HepG2 (cell line): ENCODE data around the gene LSM14B. TPM values are rescaled to one million over a fixed set of nuclear protein-coding genes. Genes with fewer than 3 reads are reported as not detected.
A peak's percentile ranks its signal among the peaks of the same experiment; 100 is the strongest.

ENCODE experiments used
- ATM ChIP-seq: fragments of 450-650 bp; IDR thresholded peaks from 2 replicates; pipeline ENCODE4 v1.7.1; 2017; ENCODE audit warnings: mild to moderate bottlenecking, borderline replicate concordance
- ATRX ChIP-seq: sonication (generic); formaldehyde crosslinking; IDR thresholded peaks from 2 replicates; pipeline ENCODE4 v1.4.0; 2020; ENCODE audit warnings: missing genetic modification reagents, borderline replicate concordance
- CAMTA2 ChIP-seq: sonication (generic); formaldehyde crosslinking; IDR thresholded peaks from 2 replicates; pipeline ENCODE4 v1.4.0; 2020; ENCODE audit warnings: mild to moderate bottlenecking, missing genetic modification reagents, borderline replicate concordance
- CSRNP1 ChIP-seq: sonication (generic); formaldehyde crosslinking; IDR thresholded peaks from 2 replicates; pipeline ENCODE4 v1.8.1; 2023; ENCODE audit warnings: mild to moderate bottlenecking, missing genetic modification reagents
- CSRNP2 ChIP-seq: sonication (generic); formaldehyde crosslinking; conservative IDR thresholded peaks from 2 replicates; pipeline ENCODE4 v1.8.0; 2022; ENCODE audit warnings: low read depth, missing genetic modification reagents
- ETS1 ChIP-seq: sonication (generic); formaldehyde crosslinking; IDR thresholded peaks from 2 replicates; pipeline ENCODE4 v1.4.0; 2020; ENCODE audit warnings: missing genetic modification reagents
- FOXA1 ChIP-seq, 2 experiments: fragments of 450-650 bp in 1 of 2; sonication (generic) in 1 of 2; formaldehyde crosslinking in 1 of 2; IDR thresholded peaks; 2 replicates each; pipeline versions ENCODE4 v1.4.0 to v1.6.1; 2016 to 2020; ENCODE audit warnings: missing genetic modification reagents in 1 of 2
- HMGA1 ChIP-seq: sonication (generic); formaldehyde crosslinking; conservative IDR thresholded peaks from 2 replicates; pipeline ENCODE4 v1.4.0; 2020; ENCODE audit warnings: missing genetic modification reagents
- HNRNPH1 ChIP-seq: fragments of 200-400 bp; formaldehyde crosslinking; optimal IDR thresholded peaks from 2 replicates; pipeline ENCODE3; 2017; ENCODE audit warnings: mild to moderate bottlenecking, low read depth, low read length
- HOXA5 ChIP-seq: sonication (generic); formaldehyde crosslinking; IDR thresholded peaks from 2 replicates; pipeline ENCODE4 v1.4.0; 2020; ENCODE audit warnings: missing genetic modification reagents
- JUN ChIP-seq: sonication (generic); formaldehyde crosslinking; IDR thresholded peaks from 2 replicates; pipeline ENCODE4 v1.4.0; 2020; ENCODE audit warnings: mild to moderate bottlenecking, missing genetic modification reagents
- KDM3A ChIP-seq: IDR thresholded peaks from 2 replicates; pipeline ENCODE4 v1.6.1; 2018; ENCODE audit warnings: low read depth, missing compliant biosample characterization
- KLF6 ChIP-seq: IDR thresholded peaks from 2 replicates; pipeline ENCODE4 v1.8.0; 2016; ENCODE audit warnings: missing biosample characterization, missing genetic modification reagents
- RBM22 ChIP-seq: fragments of 200-400 bp; formaldehyde crosslinking; optimal IDR thresholded peaks from 2 replicates; pipeline ENCODE3; 2017; ENCODE audit warnings: mild to moderate bottlenecking, low read length, moderate library complexity
- RFX3 ChIP-seq: IDR thresholded peaks from 2 replicates; pipeline ENCODE4 v1.6.1; 2016; ENCODE audit warnings: missing biosample characterization, missing genetic modification reagents
- U2AF1 ChIP-seq: fragments of 200-400 bp; formaldehyde crosslinking; optimal IDR thresholded peaks from 2 replicates; pipeline ENCODE3; 2017; ENCODE audit warnings: mild to moderate bottlenecking, low read depth, low read length
- U2AF2 ChIP-seq: fragments of 200-400 bp; formaldehyde crosslinking; IDR thresholded peaks from 2 replicates; pipeline ENCODE4 v1.6.1; 2017; ENCODE audit warnings: low read depth, mild to moderate bottlenecking, low read length
- ZNF281 ChIP-seq: sonication (generic); formaldehyde crosslinking; IDR thresholded peaks from 2 replicates; pipeline ENCODE4 v1.4.0; 2020; ENCODE audit warnings: missing genetic modification reagents, borderline replicate concordance
- ZNF549 ChIP-seq: sonication (generic); formaldehyde crosslinking; IDR thresholded peaks from 2 replicates; pipeline ENCODE4 v1.5.0; 2020; ENCODE audit warnings: missing genetic modification reagents
- ZNF629 ChIP-seq: sonication (generic); formaldehyde crosslinking; conservative IDR thresholded peaks from 2 replicates; pipeline ENCODE4 v1.5.0; 2020; ENCODE audit warnings: missing genetic modification reagents
- ZNF737 ChIP-seq: sonication (generic); formaldehyde crosslinking; IDR thresholded peaks from 2 replicates; pipeline ENCODE4 v1.5.0; 2020; ENCODE audit warnings: missing genetic modification reagents, mild to moderate bottlenecking, borderline replicate concordance
- ZNF883 ChIP-seq: sonication (generic); formaldehyde crosslinking; IDR thresholded peaks from 2 replicates; pipeline ENCODE4 v1.5.1; 2020; ENCODE audit warnings: mild to moderate bottlenecking, missing genetic modification reagents; ENCODE audit errors: not compliant biosample characterization
- polyA plus RNA-seq, 8 experiments: library from polyadenylated mRNA; depleted of rRNA in 3 of 8; stranded (reverse) in 7 of 8; unstranded in 1 of 8; fragments of >200 nt; fragmentation: Illumina TruSeq in 4 of 8; extraction: Trizol in 4 of 8; gene quantifications; 2 replicates each; pipeline versions ENCODE4 v1.2.1 to v1.2.3, GENCODE V29; 2011 to 2016; ENCODE audit warnings: low read depth in 4 of 8, missing spikeins in 1 of 8, mixed read lengths in 1 of 8; ENCODE audit not compliant: insufficient read depth in 1 of 8
- total RNA-seq, 5 experiments: library from RNA; depleted of rRNA; stranded (reverse); fragments of >200 nt; fragmentation: Illumina TruSeq; extraction: Trizol; gene quantifications; 2 replicates each; pipeline ENCODE4 v1.2.3, GENCODE V29; 2016; ENCODE audit warnings: low read depth in 1 of 5

Gene LSM14B
- total and polyA plus RNA-seq, 2 of the 13 experiments (the other 11 are each of a cell fraction or from before 2014, with no cell fraction given): 43.3 to 79.2 TPM

GRCh38 chr20:62156592-62157386 lies 34.5 kb downstream of the LSM14B start (continued):
- TF ChIP-seq CAMTA2 (CRISPR knock-in tag) (no peak; the same call in 1 of the 2 replicates), ZNF883 (no peak), U2AF1 (no peak), KLF6 (CRISPR knock-in tag) (no peak), ZNF549 (CRISPR knock-in tag) (no peak), HMGA1 (CRISPR knock-in tag) (no peak), KDM3A (CRISPR knock-in tag) (no peak), ATM (no peak), CSRNP2 (CRISPR knock-in tag) (no peak), RBM22 (no peak), ZNF737 (CRISPR knock-in tag) (no peak; the same call in 1 of the 2 replicates), JUN (no peak; the same call in 1 of the 2 replicates), ETS1 (CRISPR knock-in tag) (0 out of 2 replicates have a peak, but pooled peaks have one; percentile 52), RFX3 (CRISPR knock-in tag) (no peak), CSRNP1 (CRISPR knock-in tag) (no peak), FOXA1 (IDR thresholded peaks at IDR 0.05) (no peak), FOXA1 (CRISPR knock-in tag; IDR thresholded peaks at IDR 0.05) (0 out of 2 replicates have a peak, but pooled peaks have one; percentile 8), ATRX (CRISPR knock-in tag) (no peak), HNRNPH1 (no peak), ZNF629 (CRISPR knock-in tag) (no peak), ZNF281 (CRISPR knock-in tag) (peak; percentile 30; the same call in 1 of the 2 replicates), U2AF2 (no peak), HOXA5 (CRISPR knock-in tag) (no peak)
